Fibroblast of villous mesenchyme (primary cell): ENCODE measurements around the gene NOL9. TPM values are rescaled to one million over a fixed set of nuclear protein-coding genes. Genes with fewer than 3 reads are reported as not detected.
A peak's percentile ranks its signal among the peaks of the same experiment; 100 is the strongest.

ENCODE experiments used
- DNase-seq: peaks from one replicate; pipeline ENCODE4 v3.0.0-alpha.2; 2010; ENCODE audit warnings: low read depth
- H3K4me3 ChIP-seq: 2 replicates; pipeline ENCODE4 v1.5.1; 2011; ENCODE audit warnings: low read depth, mild to moderate bottlenecking, low read length
- CTCF ChIP-seq: IDR thresholded peaks from 2 replicates; pipeline ENCODE4 v1.5.1; 2012; ENCODE audit warnings: low read depth, mild to moderate bottlenecking, low read length; ENCODE audit not compliant: insufficient read depth
- total RNA-seq: library from RNA; depleted of rRNA; stranded (reverse); fragments of >200 nt; gene quantifications from 2 replicates; pipeline ENCODE4 v1.2.3, GENCODE V29; 2012

Gene NOL9
- total RNA-seq, 1 donor: 39.3 TPM

- no peak overlapping the region for H3K4me3 ChIP-seq
- DNase-seq: no peak
- TF ChIP-seq CTCF: no peak
These were observed 72.5 kb downstream of the NOL9 start for GRCh38 chr1:6481820-6482219.

GRCh38 chr1:6477039-6477820 lies 77.1 kb downstream of the NOL9 start:
- TF ChIP-seq CTCF: no peak
- no peak overlapping the region for H3K4me3 ChIP-seq
- DNase-seq: no peak

DNA sequence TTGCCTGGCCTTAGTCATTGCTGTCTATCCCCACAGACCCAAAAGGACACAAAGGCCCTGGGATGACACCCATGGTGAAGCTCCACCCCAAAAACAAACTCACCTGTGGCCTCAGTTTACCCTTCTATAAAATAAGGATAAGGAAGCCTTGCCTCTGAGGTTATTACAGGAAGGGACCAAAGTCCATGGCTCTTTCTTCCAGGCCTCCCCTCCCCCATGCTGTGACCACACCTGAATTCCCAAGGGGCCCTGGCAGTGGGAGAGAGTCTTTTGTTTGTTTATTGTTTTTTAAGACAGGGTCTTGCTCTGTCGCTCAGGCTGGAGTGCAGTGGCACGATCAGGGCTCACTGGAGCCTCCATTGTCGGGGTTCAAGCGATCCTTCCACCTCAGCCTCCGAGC lies 77.8 kb downstream of the NOL9 start:
- H3K4me3 ChIP-seq: no peak overlapping the region
- DNase-seq: no peak
- no peak for TF ChIP-seq CTCF

DNA sequence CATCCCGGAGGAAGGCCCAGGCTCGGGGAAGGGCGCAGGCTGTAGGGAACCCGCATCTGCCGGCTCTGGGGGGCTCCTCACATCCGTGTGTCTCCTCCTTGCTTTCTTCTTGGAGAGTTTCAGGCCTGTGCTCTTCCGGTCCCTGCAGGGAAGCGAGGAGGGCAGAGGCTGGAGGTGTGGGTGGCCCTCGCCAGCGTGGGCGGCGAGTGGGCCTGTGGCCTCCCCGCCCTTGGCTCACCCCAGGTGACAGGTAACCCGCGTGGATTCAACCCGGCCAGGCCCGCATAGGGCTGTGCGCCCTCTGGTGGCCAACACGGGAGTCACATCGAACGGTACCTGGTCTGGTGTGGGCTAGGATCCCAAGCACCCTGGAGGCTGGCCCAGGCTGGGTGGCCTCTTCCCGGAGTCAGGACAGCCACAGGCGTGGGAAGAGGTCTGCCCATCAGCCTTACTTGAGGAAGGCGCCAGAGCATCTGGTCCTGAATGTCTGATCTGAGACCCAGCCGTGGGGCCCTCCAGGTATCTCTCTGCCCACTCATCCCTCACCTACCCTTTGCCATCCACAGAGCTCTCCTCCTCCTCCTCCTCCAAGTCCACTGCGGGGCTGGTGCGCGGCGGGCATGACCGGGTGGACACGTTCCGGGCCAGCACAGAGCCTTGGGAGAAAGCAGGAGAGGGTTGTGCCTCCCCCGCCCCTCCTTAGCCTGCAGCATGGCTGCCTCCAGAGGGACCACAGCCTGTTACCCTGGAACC lies 78.8 kb downstream of the NOL9 start:
- DNase-seq: peak; percentile 14
- TF ChIP-seq CTCF: peak; percentile 90
- no peak overlapping the region for H3K4me3 ChIP-seq

DNA sequence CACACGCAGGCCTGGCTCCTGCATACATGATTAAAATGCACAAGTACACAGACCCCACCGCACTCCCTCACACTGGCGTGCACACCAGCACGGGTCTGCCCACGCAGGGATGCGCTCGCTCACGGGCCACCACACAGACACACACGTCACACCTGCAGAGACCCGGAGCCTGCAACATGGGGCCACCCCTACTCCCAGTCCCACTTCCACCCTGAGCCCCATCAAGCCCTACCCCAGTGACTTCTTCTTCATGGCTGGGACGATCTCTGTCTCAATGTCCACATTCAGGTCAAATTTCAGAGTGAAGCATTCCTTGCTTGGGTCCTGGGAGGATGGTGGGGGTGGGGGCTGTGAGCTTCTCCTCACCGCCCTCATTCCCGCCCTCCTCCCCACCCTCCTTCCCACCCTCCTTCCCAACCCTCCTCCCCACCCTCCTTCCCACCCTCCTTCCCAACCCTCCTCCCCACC lies 79.5 kb downstream of the NOL9 start:
- no peak overlapping the region for H3K4me3 ChIP-seq
- no peak for TF ChIP-seq CTCF
- no peak for DNase-seq

GRCh38 chr1:6473974-6474814 lies 80.1 kb downstream of the NOL9 start:
- no peak for DNase-seq
- TF ChIP-seq CTCF: no peak

More at GRCh38 chr1:6473974-6474814, 80.1 kb downstream of the NOL9 start:
- no peak overlapping the region for H3K4me3 ChIP-seq
